GM18517 (cell line): ENCODE data around the gene PAK6.

Experiments
- ATAC-seq: cut with Tn5 transposase; IDR thresholded peaks from one replicate; pipeline ENCODE4 v1.9.1; 2021; ENCODE audit warnings: mild to moderate bottlenecking, moderate library complexity; ENCODE audit not compliant: unreplicated experiment

PAK6 gene

DNA sequence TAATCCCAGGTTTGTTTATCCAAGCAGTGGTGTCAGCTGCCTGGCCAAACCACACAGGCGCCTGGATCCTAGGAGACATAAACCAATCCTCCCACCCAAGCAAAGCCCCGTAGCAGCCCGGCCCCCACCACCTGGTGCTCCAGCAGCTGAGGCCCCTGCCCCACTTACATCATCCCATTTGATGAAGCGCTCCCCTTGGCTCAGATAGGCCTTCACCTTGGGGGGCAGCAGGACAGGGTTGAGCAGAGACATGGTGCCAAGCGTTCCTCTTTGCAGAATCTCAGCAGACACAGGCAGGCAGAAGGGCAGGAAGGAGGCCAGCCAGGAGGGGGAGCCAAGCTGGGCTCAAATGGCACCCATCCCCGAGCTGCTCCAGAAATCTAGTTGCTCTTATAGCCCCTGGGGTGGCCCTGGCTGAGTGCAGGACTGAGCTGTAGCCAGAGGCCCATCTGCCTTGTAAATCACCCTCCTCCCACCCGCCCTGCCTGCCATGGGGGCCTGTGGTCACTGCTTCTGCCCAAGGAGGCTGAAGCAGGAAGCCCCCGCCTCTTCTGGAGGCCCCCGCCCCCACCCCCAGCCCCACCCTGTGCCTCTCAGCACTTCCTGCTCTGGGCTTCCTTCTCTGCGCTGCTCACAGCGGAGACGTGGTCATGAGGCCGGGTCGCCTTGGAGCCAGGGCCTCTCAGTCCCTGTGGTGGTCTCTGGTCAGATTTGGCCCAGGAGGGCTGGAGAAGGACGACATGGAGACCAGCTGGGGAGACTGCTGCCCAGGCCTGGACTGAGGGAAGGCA lies 68.8 kb downstream of the PAK6 start, which contains the start of gene PLCB2:
PLCB2 (minus strand) TSS at position 515 of the 791 bp plus-strand sequence; CDS start at position 252, 263 bp downstream.
- ATAC-seq = no peak

- no peak for ATAC-seq
Observed at GRCh38 chr15:40309344-40309862, 70.5 kb downstream of the PAK6 start.

DNA sequence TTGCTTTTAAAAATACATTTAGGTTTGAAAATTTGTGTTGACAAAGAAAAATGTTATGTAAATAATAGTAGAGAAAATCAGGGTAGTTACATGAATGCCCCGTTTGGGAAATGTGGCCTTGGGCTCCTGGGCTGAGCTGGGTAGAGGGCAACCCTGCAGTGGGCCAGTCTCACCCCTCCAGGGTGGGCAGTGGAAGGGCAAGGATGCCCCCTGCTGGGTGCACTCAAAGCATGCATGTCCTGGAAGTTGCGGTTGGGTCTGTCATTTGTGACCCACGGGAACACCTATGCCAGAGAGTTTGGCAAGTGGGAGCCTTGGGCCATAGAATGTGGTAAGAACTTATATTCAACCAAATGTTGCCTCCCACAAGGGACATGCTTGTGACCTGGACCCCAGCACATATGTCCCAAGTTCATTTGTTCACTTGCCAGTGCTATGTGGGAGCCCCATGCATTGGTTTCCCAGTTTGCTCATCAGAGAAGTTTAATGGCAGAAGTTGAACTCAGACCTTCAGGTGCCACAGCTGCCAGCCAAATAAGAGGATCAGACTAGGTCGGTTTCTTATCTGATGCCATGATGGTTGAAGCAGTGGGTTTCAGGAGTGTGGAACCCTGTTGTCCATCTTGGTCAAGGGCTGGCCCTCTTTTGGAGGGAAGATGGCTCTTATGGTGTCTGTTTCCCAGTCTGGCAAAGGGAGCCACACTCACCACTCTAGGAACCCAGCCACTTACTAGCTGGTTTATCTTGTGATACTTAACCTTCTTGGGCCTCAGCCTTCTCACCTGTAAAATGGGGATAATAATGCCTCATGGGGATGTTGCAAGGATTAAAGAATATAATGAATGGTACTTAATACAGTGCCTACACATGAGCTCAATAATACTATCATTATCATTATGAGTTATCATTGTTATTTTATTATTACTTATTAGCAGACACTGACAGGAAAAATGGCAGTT lies 71.4 kb downstream of the PAK6 start:
- no peak for ATAC-seq

- no peak for ATAC-seq
Observed at GRCh38 chr15:40310993-40311392, 72.1 kb downstream of the PAK6 start.

DNA sequence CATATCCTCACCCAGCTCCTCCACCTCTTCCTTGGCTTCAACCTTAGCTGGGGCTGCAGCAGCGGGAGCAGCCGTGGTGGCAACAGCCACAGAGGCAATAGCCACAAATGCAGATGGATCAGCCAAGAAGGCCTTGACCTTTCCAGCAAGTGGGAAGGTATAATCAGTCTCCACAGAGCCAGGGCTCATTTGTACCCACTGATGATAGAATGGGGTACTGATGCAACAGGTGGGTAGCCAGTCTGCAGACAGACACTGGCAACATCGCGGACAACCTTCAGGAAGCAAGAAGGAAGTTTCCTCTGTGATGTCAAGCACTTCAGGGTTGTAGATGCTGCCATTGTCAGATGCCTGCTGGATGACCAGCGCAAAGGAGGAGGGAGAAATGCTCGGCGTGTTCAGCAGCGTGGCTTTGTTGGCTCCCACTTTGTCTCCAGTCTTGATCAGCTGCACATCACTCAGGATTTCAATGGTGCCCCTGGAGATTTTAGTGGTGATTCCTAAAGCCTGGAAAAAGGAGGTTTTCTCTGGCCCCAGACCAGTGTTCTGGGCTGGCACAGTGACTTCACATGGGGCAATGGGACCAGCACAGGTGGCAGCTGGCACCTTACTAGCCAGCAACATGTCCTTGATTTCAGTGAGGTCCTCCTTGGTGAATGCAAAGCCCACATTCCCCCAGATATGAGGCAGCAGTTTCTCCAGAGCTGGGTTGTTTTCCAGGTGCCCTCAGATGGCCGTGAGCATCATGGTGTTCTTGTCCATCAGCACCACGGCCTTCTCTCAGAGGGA lies 73.7 kb downstream of the PAK6 start:
- ATAC-seq = no peak

DNA sequence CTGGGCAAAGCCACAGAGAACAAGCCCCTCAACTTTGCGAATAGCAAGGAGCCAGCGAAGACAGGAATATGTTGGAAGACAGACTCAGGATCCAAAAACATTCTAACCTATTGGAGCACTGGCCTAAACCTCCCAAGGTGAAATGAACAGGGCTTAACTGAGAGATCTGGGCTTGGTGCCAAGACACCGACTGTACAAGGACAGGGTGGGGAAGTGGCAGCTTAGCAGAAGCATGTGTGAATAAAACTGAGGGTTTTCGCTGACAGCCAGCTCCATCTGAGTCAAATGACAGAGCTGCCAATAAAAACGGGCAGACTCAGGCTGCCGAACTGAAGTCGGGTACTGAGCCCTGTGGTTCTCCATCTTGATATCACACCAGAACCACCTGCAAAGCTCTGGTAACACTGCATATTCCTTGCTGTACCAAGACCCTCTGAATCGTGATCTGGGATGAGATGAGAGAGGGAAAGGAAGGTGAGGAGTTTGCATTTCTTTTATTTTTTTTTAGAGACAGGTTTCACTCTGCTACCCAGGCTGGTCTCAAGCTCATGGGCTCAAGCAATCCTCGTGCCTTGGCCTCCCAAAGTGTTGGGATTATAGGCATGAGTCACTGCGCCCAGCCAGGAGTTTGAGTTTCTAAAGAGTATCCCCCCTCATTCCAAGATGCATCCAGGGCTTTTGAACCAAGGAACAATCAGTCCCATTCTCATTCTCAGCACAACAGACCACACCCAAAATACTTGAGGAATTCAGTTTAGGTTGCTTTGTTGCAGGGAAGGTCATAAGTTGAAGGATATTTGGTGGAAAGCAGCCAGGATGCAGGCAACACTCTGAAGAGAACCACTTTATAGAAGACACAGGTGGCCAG lies 74.9 kb downstream of the PAK6 start:
- ATAC-seq = no peak

DNA sequence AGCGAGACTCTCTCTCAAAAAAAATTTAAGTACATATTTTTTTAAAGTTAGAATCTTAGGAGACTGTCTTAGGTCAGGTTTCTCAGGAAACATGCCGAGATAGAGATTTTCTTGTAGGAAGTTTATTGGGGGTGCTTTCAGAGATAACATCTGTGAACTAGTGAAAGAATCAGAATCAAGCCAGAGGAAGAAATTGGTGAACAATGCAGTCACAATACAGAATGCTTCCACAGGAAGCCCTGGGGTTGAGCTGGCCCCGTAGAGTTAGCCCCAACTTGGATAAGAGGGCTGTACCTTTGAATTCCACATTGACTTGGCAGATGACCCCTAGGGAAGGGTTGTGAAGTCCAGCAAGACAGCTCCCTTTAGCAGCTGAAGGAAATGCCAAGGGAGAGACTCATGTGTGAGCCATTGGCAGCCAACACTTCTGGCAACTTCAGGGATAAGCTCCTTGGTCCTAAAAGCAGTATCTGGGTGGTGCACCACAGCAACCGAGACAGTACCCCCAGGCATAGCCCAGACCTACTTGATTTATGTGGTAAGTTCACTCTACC lies 75.9 kb downstream of the PAK6 start:
- no peak for ATAC-seq

DNA sequence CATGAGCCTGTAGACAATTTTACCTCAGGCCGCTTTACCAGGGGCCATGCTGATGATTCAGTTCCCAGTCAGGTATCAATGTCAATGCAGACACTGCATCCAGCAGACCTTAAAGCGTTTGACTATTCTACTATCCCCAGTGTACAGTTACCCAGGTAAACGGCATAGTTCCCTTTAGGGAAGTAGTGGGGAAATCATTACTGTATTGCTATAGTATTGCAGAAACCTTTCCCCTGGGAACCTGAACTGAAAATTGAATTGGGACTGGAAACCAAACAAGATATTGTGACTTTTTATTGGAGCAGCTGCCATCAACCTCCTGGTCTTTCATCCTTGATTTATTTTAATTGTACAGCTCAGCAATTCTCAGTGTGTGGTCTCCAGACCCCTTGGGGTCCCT lies 78.1 kb downstream of the PAK6 start:
- ATAC-seq = no peak

- no peak for ATAC-seq
Observed at GRCh38 chr15:40317580-40317979, 78.7 kb downstream of the PAK6 start.

DNA sequence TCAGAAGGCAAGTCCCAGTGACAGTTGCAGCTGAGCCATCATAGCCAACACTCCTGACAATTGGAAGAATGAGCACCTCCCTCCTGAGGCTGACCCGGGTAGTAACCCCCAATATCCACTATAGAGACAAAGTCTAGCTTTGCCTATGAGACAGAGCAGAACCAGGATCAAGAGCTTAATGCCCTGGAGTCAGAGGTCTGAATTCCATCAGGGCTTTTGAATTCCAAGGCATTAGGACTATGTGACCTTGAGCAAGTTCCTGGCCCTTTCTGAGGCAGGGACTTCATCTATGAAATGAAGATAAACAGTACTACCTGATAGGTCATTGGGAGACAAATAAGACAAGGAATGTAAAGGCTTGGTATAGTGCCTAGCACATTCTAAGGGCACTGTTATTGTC lies 81.5 kb downstream of the PAK6 start:
- ATAC-seq = no peak

DNA sequence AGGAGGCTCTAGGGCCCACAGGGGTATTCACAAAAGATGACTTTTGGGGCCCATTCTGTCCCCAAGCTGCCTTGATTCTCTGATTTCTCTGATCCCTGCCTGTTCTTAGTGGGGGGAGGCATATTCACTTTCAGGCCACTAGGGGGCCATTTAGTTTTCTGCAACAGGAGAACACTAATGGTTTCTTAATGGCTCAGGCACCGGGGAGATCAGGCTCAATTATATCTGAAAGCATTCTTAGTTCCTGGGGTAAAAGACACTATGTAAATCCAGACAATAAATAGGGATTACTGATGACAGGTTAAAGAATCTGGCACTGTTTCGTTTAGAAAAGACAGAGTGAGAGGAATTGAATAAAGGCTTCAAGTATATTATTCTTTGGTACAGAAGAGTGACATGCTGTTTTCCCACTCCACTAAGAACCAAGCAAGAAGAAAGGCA lies 82.1 kb downstream of the PAK6 start:
- ATAC-seq = peak; percentile 29

DNA sequence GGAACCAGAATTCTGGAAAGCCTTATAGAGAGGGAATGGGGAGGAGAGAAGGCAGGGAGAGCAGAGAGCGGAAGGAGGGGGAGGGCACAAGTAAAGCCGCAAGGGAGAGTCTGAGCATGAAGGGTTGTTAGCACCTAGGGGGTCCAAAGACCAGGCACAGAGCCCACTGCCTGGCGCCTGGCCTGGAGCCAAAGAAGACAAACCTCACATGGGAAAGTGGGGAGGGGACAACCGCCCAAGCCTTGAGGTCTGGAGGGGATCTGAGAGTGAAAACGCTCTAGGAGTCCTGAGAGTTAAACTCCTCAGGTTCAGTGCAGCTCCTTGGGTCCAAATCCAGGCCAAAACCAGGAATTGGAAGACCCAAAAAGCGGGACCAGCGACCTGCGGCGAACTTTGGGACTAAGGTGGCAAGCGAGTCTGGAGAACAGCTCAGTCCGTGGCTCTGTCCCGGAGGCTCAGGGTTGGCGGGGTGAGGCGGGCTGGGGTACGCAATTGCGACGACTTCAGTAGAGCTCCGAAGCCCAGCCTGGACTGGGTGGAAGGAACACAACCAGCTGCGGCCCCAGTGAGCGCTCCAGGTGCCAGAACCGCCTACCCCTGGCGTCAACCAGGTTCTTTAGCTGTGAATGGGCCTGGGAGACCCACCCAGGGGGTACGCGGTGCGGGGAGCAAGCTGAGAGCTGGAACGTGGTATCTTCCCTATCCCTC lies 83.8 kb downstream of the PAK6 start:
- ATAC-seq = no peak

- peak; percentile 85 for ATAC-seq
Observed at GRCh38 chr15:40323239-40323952, 84.5 kb downstream of the PAK6 start, which contains the start of gene INAFM2. Gene INAFM2, plus strand, starts transcription at chr15:40323692. Its CDS starts 364 bp downstream, at chr15:40324056.

DNA sequence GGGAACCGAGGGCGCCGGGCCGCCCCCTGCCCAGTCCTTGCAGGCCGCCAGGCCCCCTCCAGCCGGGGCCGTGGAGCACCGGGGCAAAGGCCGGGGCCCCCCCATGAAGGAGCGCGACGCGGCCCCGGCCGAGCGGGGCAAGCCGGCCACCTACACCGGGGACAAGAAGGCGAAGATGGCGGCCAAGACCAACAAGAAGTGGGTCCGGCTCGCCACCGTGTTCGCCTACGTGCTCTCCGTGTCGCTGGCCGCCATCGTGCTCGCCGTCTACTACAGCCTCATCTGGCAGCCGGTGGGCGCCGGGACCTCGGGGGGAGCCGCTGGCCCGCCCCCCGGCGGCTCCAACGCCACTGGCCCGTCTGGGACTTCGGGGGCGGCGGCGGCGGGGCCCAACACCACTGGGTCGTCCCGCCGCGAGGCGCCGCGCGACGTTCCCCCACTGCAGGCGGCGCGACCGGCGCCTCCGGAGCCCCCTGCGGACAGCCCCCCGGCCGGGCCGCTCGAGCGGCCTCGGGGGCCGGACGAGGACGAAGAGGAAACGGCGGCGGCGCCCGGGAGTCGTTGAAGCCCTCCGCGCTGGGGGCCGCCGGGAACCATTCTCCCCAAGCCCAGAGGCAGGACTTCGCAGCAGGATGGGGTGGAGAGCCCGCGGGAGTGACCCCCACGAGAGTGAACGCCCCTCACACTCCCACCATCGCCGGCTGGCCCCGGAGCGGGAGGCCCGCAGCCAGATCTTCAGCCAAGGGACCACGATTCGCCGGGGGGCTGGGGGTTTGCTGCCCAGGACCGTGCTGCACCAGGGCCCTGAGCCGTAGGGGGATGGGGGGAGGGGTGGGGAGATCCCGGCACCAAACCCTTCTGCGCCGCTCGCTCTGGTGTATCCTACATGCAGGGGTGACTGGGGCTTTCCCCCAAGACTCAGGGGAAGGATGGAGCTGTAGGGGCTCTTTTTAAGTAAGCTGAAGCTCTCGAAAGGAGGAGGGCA lies 85.4 kb downstream of the PAK6 start:
- no peak for ATAC-seq

DNA sequence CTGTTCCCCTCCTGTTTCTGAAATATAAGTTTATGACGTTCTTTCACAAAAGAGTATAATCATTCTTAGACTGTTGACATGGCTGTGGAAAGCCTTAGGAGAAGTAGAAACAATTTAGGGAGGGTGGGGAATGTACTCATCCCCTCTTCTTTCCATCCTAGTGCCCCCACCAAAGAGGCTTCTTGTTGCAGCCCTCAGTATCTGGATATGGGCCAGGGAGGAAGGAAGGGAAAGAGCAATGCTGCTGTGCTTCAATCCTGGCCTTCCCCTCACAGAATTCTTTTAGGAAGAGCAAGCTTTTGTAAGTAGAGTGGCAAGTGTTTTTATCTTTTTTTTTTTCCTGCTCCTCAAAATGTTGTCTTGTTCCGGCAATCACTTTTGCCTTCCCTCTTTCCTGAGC lies 86.3 kb downstream of the PAK6 start:
- no peak for ATAC-seq

GRCh38 chr15:40325700-40326099 lies 86.8 kb downstream of the PAK6 start:
- no peak for ATAC-seq
